Lower leg skin (tissue), 3 donors: ENCODE measurements around the gene ENTR1.

Experiments
- CTCF ChIP-seq, 3 donors: fragments of 450-650 bp; IDR thresholded peaks; one replicate each; pipeline ENCODE4 v1.5.1; 2016; ENCODE audit warnings: antibody characterized with exemption in 3 of 3, mild to moderate bottlenecking in 3 of 3, moderate library complexity in 2 of 3
- POLR2A ChIP-seq, 2 donors: fragments of 450-650 bp; IDR thresholded peaks; one replicate each; pipeline ENCODE4 v1.6.1; 2016 to 2017; ENCODE audit warnings: antibody characterized with exemption in 2 of 2, mild to moderate bottlenecking in 1 of 2, moderate library complexity in 1 of 2

GRCh38 chr9:136453326-136453725, 42.9 kb upstream of the ENTR1 start:
- TF ChIP-seq CTCF (IDR thresholded peaks at IDR 0.05) (no peak), POLR2A (IDR thresholded peaks at IDR 0.05) (no peak)
